Prostate gland (tissue), 2 donors: ENCODE data around the gene SH3GLB2.

Source experiments
- POLR2A ChIP-seq: fragments of 450-650 bp; IDR thresholded peaks from one replicate; pipeline ENCODE4 v1.6.1; 2016; ENCODE audit warnings: antibody characterized with exemption, mild to moderate bottlenecking
- POLR2AphosphoS5 ChIP-seq: sonication (generic); formaldehyde crosslinking; IDR thresholded peaks from one replicate; pipeline ENCODE4 v1.6.1; 2017; ENCODE audit warnings: antibody characterized with exemption
- TF ChIP-seq, protein P1 (sequence below), 4 experiments: fragments of 200-600 bp in 2 of 4; fragments of 450-650 bp in 2 of 4; sonication (generic) in 2 of 4; IDR thresholded peaks; 1 replicate in 3 of 4; 2 replicates in 1 of 4; pipeline ENCODE4 v1.5.1; 2016 to 2019; ENCODE audit warnings: antibody characterized with exemption in 4 of 4, mild to moderate bottlenecking in 2 of 4, moderate library complexity in 2 of 4

DNA sequence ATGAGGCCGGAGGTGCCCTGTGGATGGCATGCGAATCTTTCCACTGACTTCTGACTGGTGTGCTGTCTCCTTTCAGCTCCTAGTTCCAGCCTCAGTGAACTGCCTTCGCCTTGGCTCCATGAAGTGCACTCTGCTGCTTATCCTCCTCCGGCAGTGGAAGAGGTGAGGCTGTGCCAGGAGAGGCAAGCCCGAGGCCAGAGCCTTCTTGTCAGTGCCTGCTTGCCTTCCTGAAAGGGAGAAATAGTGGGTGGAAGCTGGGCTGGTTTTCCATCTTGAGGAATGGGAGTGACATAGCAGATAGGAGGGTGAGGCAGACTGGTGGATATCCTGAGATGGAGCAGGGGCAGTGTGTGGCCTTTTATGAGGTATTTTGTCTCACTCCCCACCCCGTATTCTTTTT, 29.7 kb downstream of the SH3GLB2 start:
- TF ChIP-seq, protein P1, sequence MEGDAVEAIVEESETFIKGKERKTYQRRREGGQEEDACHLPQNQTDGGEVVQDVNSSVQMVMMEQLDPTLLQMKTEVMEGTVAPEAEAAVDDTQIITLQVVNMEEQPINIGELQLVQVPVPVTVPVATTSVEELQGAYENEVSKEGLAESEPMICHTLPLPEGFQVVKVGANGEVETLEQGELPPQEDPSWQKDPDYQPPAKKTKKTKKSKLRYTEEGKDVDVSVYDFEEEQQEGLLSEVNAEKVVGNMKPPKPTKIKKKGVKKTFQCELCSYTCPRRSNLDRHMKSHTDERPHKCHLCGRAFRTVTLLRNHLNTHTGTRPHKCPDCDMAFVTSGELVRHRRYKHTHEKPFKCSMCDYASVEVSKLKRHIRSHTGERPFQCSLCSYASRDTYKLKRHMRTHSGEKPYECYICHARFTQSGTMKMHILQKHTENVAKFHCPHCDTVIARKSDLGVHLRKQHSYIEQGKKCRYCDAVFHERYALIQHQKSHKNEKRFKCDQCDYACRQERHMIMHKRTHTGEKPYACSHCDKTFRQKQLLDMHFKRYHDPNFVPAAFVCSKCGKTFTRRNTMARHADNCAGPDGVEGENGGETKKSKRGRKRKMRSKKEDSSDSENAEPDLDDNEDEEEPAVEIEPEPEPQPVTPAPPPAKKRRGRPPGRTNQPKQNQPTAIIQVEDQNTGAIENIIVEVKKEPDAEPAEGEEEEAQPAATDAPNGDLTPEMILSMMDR (IDR thresholded peaks at IDR 0.05): no peak
- TF ChIP-seq POLR2AphosphoS5: no peak
- no peak for TF ChIP-seq POLR2A
